Measurements from ENCODE around the gene TBC1D9.

TBC1D9 gene

DNA sequence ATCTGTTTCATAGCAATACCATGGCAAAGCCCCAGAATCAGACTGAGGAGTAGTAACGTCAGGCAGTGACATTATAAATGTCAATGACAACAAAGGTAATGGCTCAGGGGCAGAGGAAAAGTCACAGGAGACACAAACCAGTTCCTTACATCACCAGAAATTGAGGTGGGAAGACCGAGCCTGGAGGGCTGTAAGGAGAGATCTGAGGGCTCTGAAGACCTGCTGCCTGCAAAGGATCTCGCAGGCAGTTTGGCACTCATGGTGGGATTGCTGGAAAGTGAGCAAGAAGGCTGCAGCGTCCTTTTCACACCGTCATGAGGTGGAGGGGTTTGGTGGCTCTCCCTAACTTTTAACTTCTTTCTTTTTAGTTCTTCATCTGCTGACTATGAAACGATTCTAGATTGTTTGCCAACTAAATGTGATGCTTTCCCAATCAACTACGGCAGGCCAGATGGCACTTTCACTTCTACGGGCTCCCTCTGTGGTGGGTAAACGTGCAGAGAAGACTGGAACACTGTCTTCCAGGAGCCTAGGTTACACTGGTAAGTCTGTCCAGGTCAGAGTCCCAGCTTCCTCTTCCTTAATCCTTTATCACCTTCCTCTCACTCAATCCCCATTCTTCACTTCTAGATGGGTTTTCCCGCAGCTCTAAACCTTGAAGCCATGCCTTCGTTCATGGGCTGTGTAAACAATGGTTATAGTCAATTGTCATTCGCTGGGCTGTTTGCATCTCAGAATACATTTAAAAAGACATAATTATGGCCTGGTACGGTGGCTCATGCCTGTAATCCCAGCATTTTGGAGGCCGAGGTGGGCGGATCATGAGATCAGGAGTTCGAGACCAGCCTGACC is 58.2 kb downstream of the TBC1D9 start:
- ChIA-PET CTCF (no interaction called here), POLR2A (interaction anchor here (0.7 kb wide), 1 partner anchor 128 kb away, joined by 3 read pairs; no protein-coding TSS in a partner anchor)
- no peak overlapping the region for H3K4me3 ChIP-seq (ENCODE audit: low read depth, low read length)
- TF ChIP-seq, protein P1, sequence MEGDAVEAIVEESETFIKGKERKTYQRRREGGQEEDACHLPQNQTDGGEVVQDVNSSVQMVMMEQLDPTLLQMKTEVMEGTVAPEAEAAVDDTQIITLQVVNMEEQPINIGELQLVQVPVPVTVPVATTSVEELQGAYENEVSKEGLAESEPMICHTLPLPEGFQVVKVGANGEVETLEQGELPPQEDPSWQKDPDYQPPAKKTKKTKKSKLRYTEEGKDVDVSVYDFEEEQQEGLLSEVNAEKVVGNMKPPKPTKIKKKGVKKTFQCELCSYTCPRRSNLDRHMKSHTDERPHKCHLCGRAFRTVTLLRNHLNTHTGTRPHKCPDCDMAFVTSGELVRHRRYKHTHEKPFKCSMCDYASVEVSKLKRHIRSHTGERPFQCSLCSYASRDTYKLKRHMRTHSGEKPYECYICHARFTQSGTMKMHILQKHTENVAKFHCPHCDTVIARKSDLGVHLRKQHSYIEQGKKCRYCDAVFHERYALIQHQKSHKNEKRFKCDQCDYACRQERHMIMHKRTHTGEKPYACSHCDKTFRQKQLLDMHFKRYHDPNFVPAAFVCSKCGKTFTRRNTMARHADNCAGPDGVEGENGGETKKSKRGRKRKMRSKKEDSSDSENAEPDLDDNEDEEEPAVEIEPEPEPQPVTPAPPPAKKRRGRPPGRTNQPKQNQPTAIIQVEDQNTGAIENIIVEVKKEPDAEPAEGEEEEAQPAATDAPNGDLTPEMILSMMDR (IDR thresholded peaks at IDR 0.05; ENCODE audit: insufficient read depth, low read length, missing control alignments): no peak
- DNase-seq (ENCODE audit: low read depth, low spot score): no peak

DNA sequence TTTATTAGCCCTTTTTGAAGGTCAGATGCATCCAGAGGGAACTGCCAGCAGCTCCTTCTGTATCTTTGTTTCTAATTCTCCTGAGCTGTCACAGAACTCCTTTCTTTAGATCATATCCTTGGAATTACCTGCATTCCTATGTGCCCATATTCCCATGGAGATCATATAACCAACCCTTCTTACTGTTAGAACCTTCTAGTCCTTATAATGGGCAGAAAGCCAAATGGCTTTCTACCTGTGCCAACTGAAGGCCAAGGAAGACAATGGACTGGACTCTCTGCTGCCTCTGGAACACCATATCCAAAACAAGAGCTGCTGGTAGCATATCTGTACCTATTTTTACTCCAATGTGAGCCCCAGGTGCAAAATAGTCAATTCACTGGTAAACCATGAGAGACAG is 60.7 kb downstream of the TBC1D9 start:
- DNase-seq (ENCODE audit: low read depth, low spot score): no peak
- CTCF ChIA-PET: no interaction called here
- POLR2A ChIA-PET: no interaction called here
- TF ChIP-seq, protein P1 (IDR thresholded peaks at IDR 0.05; ENCODE audit: insufficient read depth, low read length, missing control alignments): no peak
- H3K4me3 ChIP-seq (ENCODE audit: low read depth, low read length): no peak overlapping the region

DNA sequence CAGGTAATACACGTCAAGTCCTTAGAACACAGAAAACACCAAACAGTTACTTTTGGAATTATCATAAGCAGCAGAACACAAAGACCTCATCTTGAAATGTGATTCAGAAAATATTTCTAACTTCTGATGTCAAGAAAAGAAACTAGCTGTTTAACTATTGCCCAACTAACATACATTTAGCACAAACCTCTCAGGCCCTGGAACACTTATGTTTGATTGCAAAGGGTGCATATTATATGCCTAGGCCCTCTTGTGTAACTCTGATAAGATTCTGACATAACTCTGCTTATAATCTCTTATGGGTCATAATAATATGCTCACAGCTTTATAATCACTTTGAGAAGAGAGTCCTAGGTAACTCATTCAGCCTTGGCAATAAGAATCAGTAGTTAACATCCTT is 62.6 kb downstream of the TBC1D9 start:
- H3K4me3 ChIP-seq (ENCODE audit: low read depth, low read length): no peak overlapping the region
- no peak for DNase-seq (ENCODE audit: low read depth, low spot score)
- TF ChIP-seq, protein P1 (IDR thresholded peaks at IDR 0.05; ENCODE audit: insufficient read depth, low read length, missing control alignments): no peak
- CTCF ChIA-PET: no interaction called here
- POLR2A ChIA-PET: no interaction called here

DNA sequence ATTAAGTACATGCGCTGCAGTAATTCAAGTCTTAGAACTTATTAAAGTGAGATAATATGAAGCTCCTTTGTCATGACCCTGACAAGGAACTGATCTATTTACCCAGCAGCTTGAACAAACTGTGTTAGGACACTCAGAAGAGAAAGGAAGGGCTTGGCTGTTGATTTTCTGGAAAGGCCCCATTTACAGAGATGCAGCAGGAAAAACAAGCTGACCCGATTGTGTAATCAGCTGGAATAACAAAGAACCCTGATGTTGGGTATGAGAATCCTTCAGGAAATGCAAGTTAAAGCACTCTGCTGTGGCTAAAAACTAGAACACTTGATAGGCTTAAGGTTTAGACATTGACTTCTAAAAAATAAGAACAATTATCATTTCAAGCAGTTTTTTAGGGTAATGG is 64.8 kb downstream of the TBC1D9 start:
- TF ChIP-seq, protein P1 (IDR thresholded peaks at IDR 0.05; ENCODE audit: insufficient read depth, low read length, missing control alignments): no peak
- POLR2A ChIA-PET: no interaction called here
- CTCF ChIA-PET: no interaction called here
- H3K4me3 ChIP-seq (ENCODE audit: low read depth, low read length): no peak overlapping the region
- DNase-seq (ENCODE audit: low read depth, low spot score): no peak

DNA sequence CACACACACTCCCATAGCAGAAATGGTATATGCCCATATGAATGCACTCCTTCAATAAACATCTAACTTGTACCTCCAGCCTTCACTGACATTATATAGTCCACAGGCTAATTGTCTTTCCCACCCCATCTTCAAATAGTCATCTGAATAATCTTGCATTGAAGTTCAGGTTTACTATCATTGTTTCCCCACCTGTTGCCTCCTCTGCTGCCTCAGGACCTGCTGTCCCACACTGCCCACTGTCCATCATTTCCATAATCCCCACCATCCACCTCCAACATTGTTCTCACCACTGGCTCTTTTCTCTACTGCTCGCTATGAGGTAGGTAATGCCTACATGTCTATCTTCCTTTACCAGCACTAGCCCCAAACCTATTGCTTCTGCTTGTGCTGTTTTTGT is 66.1 kb downstream of the TBC1D9 start:
- no peak for DNase-seq (ENCODE audit: low read depth, low spot score)
- ChIA-PET POLR2A (no interaction called here), CTCF (no interaction called here)
- TF ChIP-seq, protein P1 (IDR thresholded peaks at IDR 0.05; ENCODE audit: insufficient read depth, low read length, missing control alignments): no peak
- H3K4me3 ChIP-seq (ENCODE audit: low read depth, low read length): no peak overlapping the region

DNA sequence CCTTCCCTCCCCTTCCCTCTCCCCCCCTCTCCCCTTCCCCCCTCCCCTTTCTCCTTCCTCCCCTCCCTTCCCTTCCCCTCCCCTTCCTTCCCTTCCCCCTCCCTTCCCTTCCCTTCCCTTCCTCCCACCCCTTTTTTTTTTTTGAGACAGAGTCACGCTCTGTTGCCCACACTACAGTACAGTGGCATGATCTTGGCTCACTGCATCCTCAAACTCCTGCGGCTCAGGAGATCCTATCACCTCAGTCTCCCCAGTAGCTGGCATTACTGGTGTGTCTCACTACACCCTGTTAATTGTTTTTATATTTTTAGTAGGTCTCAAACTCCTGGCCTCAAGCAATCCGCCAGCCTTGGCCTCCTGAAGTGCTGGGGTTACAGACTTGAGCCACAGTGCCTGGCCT is 66.6 kb downstream of the TBC1D9 start:
- TF ChIP-seq, protein P1 (IDR thresholded peaks at IDR 0.05; ENCODE audit: insufficient read depth, low read length, missing control alignments): no peak
- ChIA-PET POLR2A (no interaction called here), CTCF (no interaction called here)
- H3K4me3 ChIP-seq (ENCODE audit: low read depth, low read length): no peak overlapping the region
- no peak for DNase-seq (ENCODE audit: low read depth, low spot score)
